ENCODE results near the gene KLC1. TPM values are rescaled to one million over a fixed set of nuclear protein-coding genes. Genes with fewer than 3 reads are reported as not detected.

The KLC1 gene
- total RNA-seq, 1 experiment from 2014 or later = 121 TPM

DNA sequence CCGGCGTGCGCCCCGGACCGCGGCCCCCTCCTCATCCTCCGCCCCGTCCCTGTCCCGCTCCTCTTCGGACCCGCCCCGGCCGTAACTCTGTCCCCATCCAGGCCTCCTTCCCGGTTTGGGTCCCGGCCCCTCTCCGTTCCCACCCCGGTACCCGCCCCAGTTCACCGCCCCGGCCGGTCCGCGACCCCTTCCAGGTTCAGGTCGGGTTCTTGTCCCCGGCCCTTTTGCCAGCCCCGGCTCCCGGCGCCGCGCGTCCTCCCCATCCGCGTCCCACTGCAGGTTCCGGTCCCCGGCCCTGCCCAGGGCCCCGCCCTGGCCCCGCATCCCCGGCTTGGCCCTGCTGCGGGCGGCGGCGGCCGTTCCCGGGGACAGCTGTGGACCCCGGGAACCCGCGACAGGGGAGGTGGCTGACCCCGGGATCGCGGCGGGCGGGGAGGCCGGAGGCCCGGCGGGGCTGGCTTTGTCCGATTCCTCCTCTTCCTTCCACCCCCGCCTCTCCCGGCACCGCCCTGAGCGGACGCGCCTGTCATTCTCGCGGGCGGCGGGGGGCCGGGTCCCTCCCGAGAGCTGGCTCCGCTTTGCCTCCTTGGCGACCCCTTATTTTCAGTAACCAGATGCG lies 601 bp downstream of the KLC1 start:
- no peak overlapping the region for H2AFZ ChIP-seq (ENCODE audit: low read depth, low read length, poor library complexity, severe bottlenecking)
- peak overlapping the region; percentile 53 to 67 for H3K4me3 ChIP-seq (replicated peaks in 1 of 2; ENCODE audit: low read depth in 1 of 2, low read length in 2 of 2)
- ChIA-PET RAD21 (ENCODE audit: low non-redundant PET in 1 of 2, low total read pairs in 2 of 2, uncharacterized antibody in 2 of 2, unreplicated experiment in 2 of 2) (no interaction called here), POLR2A (no interaction called here), CTCF (no interaction called here)
- no peak for DNase-seq (ENCODE audit: low read depth, low spot score)
- peaks cover 14% of the 10 kb centered on the region; the same call in 1 of the 2 replicates for H4K20me1 ChIP-seq (ENCODE audit: insufficient read depth)
- intact Hi-C loops (cut with micrococcal nuclease) = no loop called here
- H3K36me3 ChIP-seq (ENCODE audit: control insufficient read depth in 1 of 2, insufficient read depth in 2 of 2, low read length in 2 of 2) = no peaks in the 10 kb centered on the region; a peak in 1 of 4 replicates
- H3K9me3 ChIP-seq (ENCODE audit: control insufficient read depth in 1 of 2, insufficient read depth in 1 of 2, low read depth in 1 of 2, low read length in 2 of 2) = no peaks in the 10 kb centered on the region
- H3K9me2 ChIP-seq (ENCODE audit: insufficient read depth) = no peaks in the 10 kb centered on the region
- peak overlapping the region; percentile 95 for H3K9ac ChIP-seq (ENCODE audit: low read length)
- H3K79me2 ChIP-seq (ENCODE audit: insufficient read depth, low read length) = peaks cover 56% of the 10 kb centered on the region
- no TSS peak for BruUV-seq (replicated peaks)
- H3K27me3 ChIP-seq (ENCODE audit: insufficient read depth, low read length) = no peaks in the 10 kb centered on the region
- TF ChIP-seq, protein P1, sequence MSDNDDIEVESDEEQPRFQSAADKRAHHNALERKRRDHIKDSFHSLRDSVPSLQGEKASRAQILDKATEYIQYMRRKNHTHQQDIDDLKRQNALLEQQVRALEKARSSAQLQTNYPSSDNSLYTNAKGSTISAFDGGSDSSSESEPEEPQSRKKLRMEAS (IDR thresholded peaks at IDR 0.05) = no peak
- no peak for TF ChIP-seq JUND (IDR thresholded peaks at IDR 0.05)
- no peak for TF ChIP-seq ZFX (IDR thresholded peaks at IDR 0.05)
- TF ChIP-seq, protein P2, sequence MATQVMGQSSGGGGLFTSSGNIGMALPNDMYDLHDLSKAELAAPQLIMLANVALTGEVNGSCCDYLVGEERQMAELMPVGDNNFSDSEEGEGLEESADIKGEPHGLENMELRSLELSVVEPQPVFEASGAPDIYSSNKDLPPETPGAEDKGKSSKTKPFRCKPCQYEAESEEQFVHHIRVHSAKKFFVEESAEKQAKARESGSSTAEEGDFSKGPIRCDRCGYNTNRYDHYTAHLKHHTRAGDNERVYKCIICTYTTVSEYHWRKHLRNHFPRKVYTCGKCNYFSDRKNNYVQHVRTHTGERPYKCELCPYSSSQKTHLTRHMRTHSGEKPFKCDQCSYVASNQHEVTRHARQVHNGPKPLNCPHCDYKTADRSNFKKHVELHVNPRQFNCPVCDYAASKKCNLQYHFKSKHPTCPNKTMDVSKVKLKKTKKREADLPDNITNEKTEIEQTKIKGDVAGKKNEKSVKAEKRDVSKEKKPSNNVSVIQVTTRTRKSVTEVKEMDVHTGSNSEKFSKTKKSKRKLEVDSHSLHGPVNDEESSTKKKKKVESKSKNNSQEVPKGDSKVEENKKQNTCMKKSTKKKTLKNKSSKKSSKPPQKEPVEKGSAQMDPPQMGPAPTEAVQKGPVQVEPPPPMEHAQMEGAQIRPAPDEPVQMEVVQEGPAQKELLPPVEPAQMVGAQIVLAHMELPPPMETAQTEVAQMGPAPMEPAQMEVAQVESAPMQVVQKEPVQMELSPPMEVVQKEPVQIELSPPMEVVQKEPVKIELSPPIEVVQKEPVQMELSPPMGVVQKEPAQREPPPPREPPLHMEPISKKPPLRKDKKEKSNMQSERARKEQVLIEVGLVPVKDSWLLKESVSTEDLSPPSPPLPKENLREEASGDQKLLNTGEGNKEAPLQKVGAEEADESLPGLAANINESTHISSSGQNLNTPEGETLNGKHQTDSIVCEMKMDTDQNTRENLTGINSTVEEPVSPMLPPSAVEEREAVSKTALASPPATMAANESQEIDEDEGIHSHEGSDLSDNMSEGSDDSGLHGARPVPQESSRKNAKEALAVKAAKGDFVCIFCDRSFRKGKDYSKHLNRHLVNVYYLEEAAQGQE (IDR thresholded peaks at IDR 0.05; ENCODE audit: low read depth) = no peak
- TF ChIP-seq, protein P3, sequence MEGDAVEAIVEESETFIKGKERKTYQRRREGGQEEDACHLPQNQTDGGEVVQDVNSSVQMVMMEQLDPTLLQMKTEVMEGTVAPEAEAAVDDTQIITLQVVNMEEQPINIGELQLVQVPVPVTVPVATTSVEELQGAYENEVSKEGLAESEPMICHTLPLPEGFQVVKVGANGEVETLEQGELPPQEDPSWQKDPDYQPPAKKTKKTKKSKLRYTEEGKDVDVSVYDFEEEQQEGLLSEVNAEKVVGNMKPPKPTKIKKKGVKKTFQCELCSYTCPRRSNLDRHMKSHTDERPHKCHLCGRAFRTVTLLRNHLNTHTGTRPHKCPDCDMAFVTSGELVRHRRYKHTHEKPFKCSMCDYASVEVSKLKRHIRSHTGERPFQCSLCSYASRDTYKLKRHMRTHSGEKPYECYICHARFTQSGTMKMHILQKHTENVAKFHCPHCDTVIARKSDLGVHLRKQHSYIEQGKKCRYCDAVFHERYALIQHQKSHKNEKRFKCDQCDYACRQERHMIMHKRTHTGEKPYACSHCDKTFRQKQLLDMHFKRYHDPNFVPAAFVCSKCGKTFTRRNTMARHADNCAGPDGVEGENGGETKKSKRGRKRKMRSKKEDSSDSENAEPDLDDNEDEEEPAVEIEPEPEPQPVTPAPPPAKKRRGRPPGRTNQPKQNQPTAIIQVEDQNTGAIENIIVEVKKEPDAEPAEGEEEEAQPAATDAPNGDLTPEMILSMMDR (IDR thresholded peaks at IDR 0.05 in 2 of 3, conservative IDR thresholded peaks at IDR 0.05 in 1 of 3; ENCODE audit: borderline replicate concordance in 1 of 3, insufficient read depth in 1 of 3, low read depth in 2 of 3, low read length in 2 of 3) = no peak
- no peak for TF ChIP-seq EGR1 (IDR thresholded peaks at IDR 0.05; ENCODE audit: low read depth)
- no peak for TF ChIP-seq CBX3 (IDR thresholded peaks at IDR 0.05; ENCODE audit: low read depth)
- no peak for TF ChIP-seq POLR2AphosphoS5 (IDR thresholded peaks at IDR 0.05; ENCODE audit: low read depth, low read length)
- no peak for TF ChIP-seq SIN3A (IDR thresholded peaks at IDR 0.05; ENCODE audit: low read depth)
- no peak for TF ChIP-seq SP1 (IDR thresholded peaks at IDR 0.05; ENCODE audit: low read depth)
- no peak for TF ChIP-seq SRF (IDR thresholded peaks at IDR 0.05; ENCODE audit: low read depth)
- TF ChIP-seq POLR2A (IDR thresholded peaks at IDR 0.05; ENCODE audit: borderline replicate concordance, extremely low read depth, insufficient read depth, insufficient read length) = no peak
- TF ChIP-seq YY1 (IDR thresholded peaks at IDR 0.05; ENCODE audit: extremely low read depth, insufficient replicate concordance, low read depth, low read length) = no peak
- TF ChIP-seq FOSL1 (IDR thresholded peaks at IDR 0.05; ENCODE audit: low read depth) = no peak
- TF ChIP-seq ELF1 (IDR thresholded peaks at IDR 0.05; ENCODE audit: borderline replicate concordance, low read depth) = no peak
- H3K4me2 ChIP-seq (ENCODE audit: low read length) = peak overlapping the region; percentile 99
- peak overlapping the region; percentile 85 for H3K27ac ChIP-seq (ENCODE audit: low read depth, low read length)
- ATAC-seq = peak; percentile 49
- H3K4me1 ChIP-seq (ENCODE audit: control insufficient read depth in 1 of 2, insufficient read depth in 2 of 2, low read length in 2 of 2) = peaks cover 25 to 50% of the 10 kb centered on the region in 2 experiments

Measured in HCT116 (cell line).